OCI-LY7 (cell line): Measurements from ENCODE around the gene DOK1. TPM values are rescaled to one million over a fixed set of nuclear protein-coding genes. Genes with fewer than 3 reads are reported as not detected.

ENCODE experiments used
- BruUV-seq: library from RNA; stranded (reverse); fragments of 400-500 nt; replicated peaks from 2 replicates; lab custom pipeline; 2021; lab: Mats Ljungman, UMichigan
- CTCF ChIA-PET: fragments of 300-600 bp; sonication (Branson Sonifier 250); formaldehyde crosslinking; loops from one replicate; lab custom pipeline; 2022; ENCODE audit warnings: antibody characterized with exemption; ENCODE audit not compliant: unreplicated experiment; lab: Charles Lee
- POLR2A ChIA-PET: fragments of 300-600 bp; sonication (Branson Sonifier 250); formaldehyde crosslinking; loops from one replicate; lab custom pipeline; 2022; ENCODE audit warnings: antibody characterized with exemption; lab: Charles Lee
- DNase-seq: peaks from one replicate; pipeline ENCODE4 v3.0.0-alpha.2; 2015; ENCODE audit warnings: low spot score
- H2AFZ ChIP-seq: fragments of 200-600 bp; sonication (generic), shearing (Covaris generic); 2 replicates; pipeline ENCODE4 v1.6.1; 2014; ENCODE audit warnings: mild to moderate bottlenecking, antibody characterized with exemption, low read length, moderate library complexity
- H3K27ac ChIP-seq: fragments of 200-600 bp; sonication (generic); 2 replicates; pipeline ENCODE4 v1.5.1; 2014; ENCODE audit warnings: mixed run types, low read depth, mild to moderate bottlenecking, moderate library complexity, low read length, inconsistent platforms; ENCODE audit not compliant: poor library complexity, severe bottlenecking
- H3K36me3 ChIP-seq: fragments of 200-600 bp; sonication (generic); 2 replicates; pipeline ENCODE4 v1.6.1; 2014; ENCODE audit warnings: mild to moderate bottlenecking, antibody characterized with exemption, low read length, moderate library complexity, mixed read lengths; ENCODE audit not compliant: insufficient read depth
- H3K4me1 ChIP-seq: fragments of 200-600 bp; sonication (generic); 2 replicates; pipeline ENCODE4 v1.5.1; 2014; ENCODE audit warnings: mild to moderate bottlenecking, low read length; ENCODE audit not compliant: insufficient read depth, poor library complexity, severe bottlenecking
- H3K4me2 ChIP-seq: fragments of 200-600 bp; sonication (generic); 2 replicates; pipeline ENCODE4 v1.6.1; 2014; ENCODE audit warnings: mild to moderate bottlenecking, low read length
- H3K4me3 ChIP-seq: fragments of 200-600 bp; sonication (generic); 2 replicates; pipeline ENCODE4 v1.5.1; 2014; ENCODE audit warnings: mild to moderate bottlenecking, low read depth, low read length; ENCODE audit not compliant: poor library complexity, severe bottlenecking
- H3K79me2 ChIP-seq: fragments of 200-600 bp; sonication (generic); 2 replicates; pipeline ENCODE4 v1.6.1; 2016; ENCODE audit warnings: low read depth, mild to moderate bottlenecking, low read length, moderate library complexity, mixed read lengths; ENCODE audit not compliant: insufficient read depth
- H3K9me2 ChIP-seq: fragments of 200-600 bp; sonication (generic); 2 replicates; pipeline ENCODE4 v1.6.1; 2016; ENCODE audit warnings: mild to moderate bottlenecking, low read length, mixed read lengths; ENCODE audit not compliant: insufficient read depth
- H3K9me3 ChIP-seq: fragments of 200-600 bp; sonication (generic); 2 replicates; pipeline ENCODE4 v1.6.1; 2014; ENCODE audit warnings: mild to moderate bottlenecking, mixed run types, low read length, mixed read lengths
- H4K20me1 ChIP-seq: fragments of 200-600 bp; sonication (generic); 2 replicates; pipeline ENCODE4 v1.6.1; 2014; ENCODE audit warnings: mild to moderate bottlenecking, antibody characterized with exemption, low read length, moderate library complexity, mixed read lengths; ENCODE audit not compliant: insufficient read depth
- CTCF ChIP-seq: fragments of 200-600 bp; sonication (generic); conservative IDR thresholded peaks from 2 replicates; pipeline ENCODE4 v1.5.1; 2014; ENCODE audit warnings: mild to moderate bottlenecking, antibody characterized with exemption, low read length, moderate library complexity, mixed read lengths
- EZH2phosphoT487 ChIP-seq: fragments of 200-600 bp; sonication (generic); IDR thresholded peaks from 2 replicates; pipeline ENCODE4 v1.6.1; 2018; ENCODE audit warnings: low read depth, borderline replicate concordance, mild to moderate bottlenecking, mixed run types, antibody characterized with exemption, low read length, moderate library complexity, mixed read lengths
- intact Hi-C: fragments of 100-400 bp; cut with micrococcal nuclease; formaldehyde crosslinking; loops from one replicate; pipeline ENCODE4 v1.10.0; 2022; ENCODE audit not compliant: unreplicated experiment
- total RNA-seq, 2 experiments: library from RNA; depleted of rRNA in 1 of 2; stranded (reverse); fragments of >200 nt in 1 of 2; shearing (Covaris generic) in 1 of 2; gene quantifications; 2 replicates each; pipeline ENCODE4 v1.2.3, GENCODE V29; 2014 to 2022

DOK1 gene
- total RNA-seq, 2 experiments from 2014 or later = 9.5 to 13.4 TPM

GRCh38 chr2:74513605-74514367, 40.7 kb upstream of the DOK1 start:
- no peak for DNase-seq
- Histone ChIP-seq H3K4me1 (no peaks in the 10 kb centered on the region), H3K4me3 (no peak overlapping the region), H3K36me3 (no peaks in the 10 kb centered on the region), H3K9me2 (no peaks in the 10 kb centered on the region), H3K4me2 (peak overlapping the region; percentile 14; the same call in 1 of the 2 replicates), H3K27ac (no peak overlapping the region), H4K20me1 (no peaks in the 10 kb centered on the region), H3K9me3 (no peaks in the 10 kb centered on the region), H2AFZ (no peak overlapping the region), H3K79me2 (no peaks in the 10 kb centered on the region)
- TF ChIP-seq CTCF = no peak
- peak; percentile 82; the same call in 1 of the 2 replicates for TF ChIP-seq EZH2phosphoT487
- intact Hi-C loops = no loop called here
- BruUV-seq = no TSS peak
- POLR2A ChIA-PET = interaction anchor here (0.6 kb wide), 1 partner anchor 205 kb away, joined by 4 read pairs; no protein-coding TSS in a partner anchor
- CTCF ChIA-PET = no interaction called here

GRCh38 chr2:74514368-74515270, 39.9 kb upstream of the DOK1 start, which contains the start of gene TLX2:
Gene TLX2, plus strand, starts transcription at chr2:74514450. Its CDS starts 357 bp downstream, at chr2:74514807.
- no peak within 1 kb of the TSS for H3K4me3 ChIP-seq
- DNase-seq = no peak

More at GRCh38 chr2:74514368-74515270, 39.9 kb upstream of the DOK1 start, which contains the start of gene TLX2:
- no peaks in the 10 kb centered on the region for H4K20me1 ChIP-seq
- no peaks in the 10 kb centered on the region for H3K79me2 ChIP-seq
- no peak within 1 kb of the TSS for H3K27ac ChIP-seq
- CTCF ChIA-PET = no interaction called here
- TF ChIP-seq CTCF (no peak), EZH2phosphoT487 (no peak)
- BruUV-seq = no TSS peak
- peak within 1 kb of the TSS; percentile 14; the same call in 1 of the 2 replicates for H3K4me2 ChIP-seq
- no peaks in the 10 kb centered on the region for H3K4me1 ChIP-seq
- POLR2A ChIA-PET = interaction anchor here (0.6 kb wide), 1 partner anchor 206 kb away, joined by 4 read pairs; no protein-coding TSS in a partner anchor
- H3K9me2 ChIP-seq = no peaks in the 10 kb centered on the region
- no peaks in the 10 kb centered on the region for H3K9me3 ChIP-seq
- no peaks in the 10 kb centered on the region for H3K36me3 ChIP-seq
- intact Hi-C loops = no loop called here
- H2AFZ ChIP-seq = no peak within 1 kb of the TSS
